Loucy (cell line): Measurements from ENCODE around the gene EPAS1.

Experiments
- EZH2phosphoT487 ChIP-seq: fragments of 200-600 bp; IDR thresholded peaks from 2 replicates; pipeline ENCODE4 v1.6.1; 2018; ENCODE audit warnings: antibody characterized with exemption, mild to moderate bottlenecking, moderate library complexity, borderline replicate concordance
- TF ChIP-seq, protein P1 (sequence below): fragments of 200-600 bp; sonication (generic); conservative IDR thresholded peaks from 2 replicates; pipeline ENCODE4 v1.5.1; 2014; ENCODE audit warnings: mild to moderate bottlenecking, antibody characterized with exemption, low read length

DNA sequence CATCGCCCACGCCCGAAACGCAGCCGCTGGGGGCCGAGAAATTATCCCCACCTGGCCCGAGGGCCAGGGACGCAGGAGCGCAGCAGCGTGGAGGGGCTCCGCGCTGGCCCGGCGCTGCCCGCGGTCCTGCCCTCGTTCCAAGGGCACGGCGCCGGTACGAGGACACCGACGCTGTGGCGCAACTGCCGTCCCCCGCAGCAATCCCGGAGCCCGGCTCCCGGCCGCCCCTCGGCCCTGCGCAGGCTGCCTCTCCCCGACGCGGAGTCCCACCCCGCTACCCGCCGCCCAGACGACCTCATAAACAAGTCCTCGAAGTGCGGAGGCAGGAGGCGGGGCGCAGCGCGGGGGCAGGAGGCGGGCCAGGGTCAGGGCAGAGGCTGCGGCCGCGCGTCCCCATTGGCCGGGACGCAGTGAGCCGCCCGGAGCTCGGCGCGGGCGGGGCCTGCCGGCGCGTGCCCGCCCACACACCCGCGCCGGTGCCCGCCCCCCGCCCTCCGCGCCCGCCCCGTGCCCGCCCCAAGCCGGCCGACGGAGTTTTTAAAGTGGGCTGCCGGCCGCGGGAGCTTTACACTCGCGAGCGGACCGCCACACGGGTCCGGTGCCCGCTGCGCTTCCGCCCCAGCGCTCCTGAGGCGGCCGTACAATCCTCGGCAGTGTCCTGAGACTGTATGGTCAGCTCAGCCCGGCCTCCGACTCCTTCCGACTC is at the start of gene EPAS1:
- TF ChIP-seq, protein P1, sequence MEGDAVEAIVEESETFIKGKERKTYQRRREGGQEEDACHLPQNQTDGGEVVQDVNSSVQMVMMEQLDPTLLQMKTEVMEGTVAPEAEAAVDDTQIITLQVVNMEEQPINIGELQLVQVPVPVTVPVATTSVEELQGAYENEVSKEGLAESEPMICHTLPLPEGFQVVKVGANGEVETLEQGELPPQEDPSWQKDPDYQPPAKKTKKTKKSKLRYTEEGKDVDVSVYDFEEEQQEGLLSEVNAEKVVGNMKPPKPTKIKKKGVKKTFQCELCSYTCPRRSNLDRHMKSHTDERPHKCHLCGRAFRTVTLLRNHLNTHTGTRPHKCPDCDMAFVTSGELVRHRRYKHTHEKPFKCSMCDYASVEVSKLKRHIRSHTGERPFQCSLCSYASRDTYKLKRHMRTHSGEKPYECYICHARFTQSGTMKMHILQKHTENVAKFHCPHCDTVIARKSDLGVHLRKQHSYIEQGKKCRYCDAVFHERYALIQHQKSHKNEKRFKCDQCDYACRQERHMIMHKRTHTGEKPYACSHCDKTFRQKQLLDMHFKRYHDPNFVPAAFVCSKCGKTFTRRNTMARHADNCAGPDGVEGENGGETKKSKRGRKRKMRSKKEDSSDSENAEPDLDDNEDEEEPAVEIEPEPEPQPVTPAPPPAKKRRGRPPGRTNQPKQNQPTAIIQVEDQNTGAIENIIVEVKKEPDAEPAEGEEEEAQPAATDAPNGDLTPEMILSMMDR: no peak
- TF ChIP-seq EZH2phosphoT487: no peak
